Caco-2 (cell line): Measurements from ENCODE around the gene ABO. TPM values are rescaled to one million over a fixed set of nuclear protein-coding genes. Genes with fewer than 3 reads are reported as not detected.

Experiments used
- BruUV-seq: library from RNA; stranded (reverse); fragments of 400-500 nt; replicated peaks from 2 replicates; lab custom pipeline; 2021; lab: Mats Ljungman, UMichigan
- CTCF ChIA-PET: fragments of 300-600 bp; sonication (Branson Sonifier 250); formaldehyde crosslinking; loops from one replicate; lab custom pipeline; 2022; ENCODE audit warnings: antibody characterized with exemption; lab: Charles Lee
- POLR2A ChIA-PET: fragments of 300-600 bp; sonication (Branson Sonifier 250); formaldehyde crosslinking; loops from one replicate; lab custom pipeline; 2022; ENCODE audit warnings: antibody characterized with exemption; lab: Charles Lee
- DNase-seq, 2 experiments: peaks; one replicate each; pipeline versions ENCODE4 v3.0.0 to v3.0.0-alpha.2; 2020 to 2022
- H3K27me3 ChIP-seq: replicated peaks from 2 replicates; pipeline ENCODE4 v1.6.0; 2011; ENCODE audit warnings: low read length; ENCODE audit not compliant: control insufficient read depth, insufficient read depth
- H3K36me3 ChIP-seq: 2 replicates; pipeline ENCODE4 v1.5.1; 2011; ENCODE audit warnings: low read length; ENCODE audit not compliant: control insufficient read depth, insufficient read depth
- H3K4me1 ChIP-seq: fragments of 250-450 bp; sonication (Bioruptor Pico); 2 replicates; pipeline ENCODE4 v1.5.1; 2020; ENCODE audit warnings: mild to moderate bottlenecking
- H3K4me3 ChIP-seq: 2 replicates; pipeline ENCODE4 v1.5.1; 2011; ENCODE audit warnings: low read depth, mild to moderate bottlenecking, control low read depth, low read length
- H3K9me3 ChIP-seq: fragments of 250-450 bp; sonication (Bioruptor Pico); 2 replicates; pipeline ENCODE4 v1.5.1; 2020; ENCODE audit warnings: mild to moderate bottlenecking, moderate library complexity
- H3K27ac Mint-ChIP-seq: one replicate; pipeline ENCODE4 v1.8.0; 2022; ENCODE audit warnings: mixed read lengths; ENCODE audit not compliant: unreplicated experiment
- H3K27me3 Mint-ChIP-seq: one replicate; pipeline ENCODE4 v1.8.0; 2022; ENCODE audit warnings: mixed read lengths; ENCODE audit not compliant: insufficient read depth, unreplicated experiment
- H3K36me3 Mint-ChIP-seq: one replicate; pipeline ENCODE4 v1.8.0; 2022; ENCODE audit warnings: mild to moderate bottlenecking, mixed read lengths; ENCODE audit not compliant: insufficient read depth, unreplicated experiment
- H3K4me1 Mint-ChIP-seq: one replicate; pipeline ENCODE4 v1.8.0; 2022; ENCODE audit warnings: low read depth, mixed read lengths; ENCODE audit not compliant: unreplicated experiment
- H3K4me3 Mint-ChIP-seq: one replicate; pipeline ENCODE4 v1.8.0; 2022; ENCODE audit warnings: mild to moderate bottlenecking, moderate library complexity, mixed read lengths; ENCODE audit not compliant: unreplicated experiment
- H3K9me3 Mint-ChIP-seq: one replicate; pipeline ENCODE4 v1.8.0; 2022; ENCODE audit warnings: mixed read lengths; ENCODE audit not compliant: unreplicated experiment
- CTCF ChIP-seq, 2 experiments: fragments of 200-600 bp in 1 of 2; IDR thresholded peaks; 1 replicate in 1 of 2; 2 replicates in 1 of 2; pipeline versions ENCODE4 v1.5.1 to v1.8.0; 2011 to 2022; ENCODE audit warnings: antibody characterized with exemption in 1 of 2, control low read depth in 1 of 2, inconsistent platforms in 1 of 2, low read depth in 1 of 2, low read length in 1 of 2, mild to moderate bottlenecking in 1 of 2, moderate library complexity in 1 of 2; ENCODE audit not compliant: insufficient read depth in 1 of 2, severe bottlenecking in 1 of 2, unreplicated experiment in 1 of 2
- intact Hi-C: fragments of 100-400 bp; cut with micrococcal nuclease; formaldehyde crosslinking; loops from one replicate; pipeline ENCODE4 v1.10.0; 2022; ENCODE audit not compliant: unreplicated experiment
- total RNA-seq: library from RNA; stranded (reverse); gene quantifications from 2 replicates; pipeline ENCODE4 v1.2.3, GENCODE V29; 2022

ABO gene
- total RNA-seq, 1 experiment from 2014 or later = not detected

GRCh38 chr9:133242991-133243390, 32.0 kb downstream of the ABO start:
- no peak overlapping the region for H3K4me3 Mint-ChIP-seq
- CTCF ChIA-PET = no interaction called here
- DNase-seq = no peak
- intact Hi-C loops = no loop called here
- Histone ChIP-seq H3K4me3 (no peak overlapping the region), H3K27me3 (no peaks in the 10 kb centered on the region), H3K4me1 (peaks cover 15% of the 10 kb centered on the region), H3K36me3 (no peaks in the 10 kb centered on the region), H3K9me3 (no peaks in the 10 kb centered on the region)
- BruUV-seq = no TSS peak
- H3K27me3 Mint-ChIP-seq = no peaks in the 10 kb centered on the region
- no peak overlapping the region for H3K27ac Mint-ChIP-seq
- H3K36me3 Mint-ChIP-seq = no peaks in the 10 kb centered on the region
- no peaks in the 10 kb centered on the region for H3K4me1 Mint-ChIP-seq
- no peak for TF ChIP-seq CTCF (IDR thresholded peaks at IDR 0.05; ENCODE audit: insufficient read depth in 1 of 2, low read depth in 1 of 2, low read length in 1 of 2, severe bottlenecking in 1 of 2, unreplicated experiment in 1 of 2)
- POLR2A ChIA-PET = no interaction called here
- H3K9me3 Mint-ChIP-seq = no peaks in the 10 kb centered on the region

- no peaks in the 10 kb centered on the region for H3K9me3 Mint-ChIP-seq
- no peak for TF ChIP-seq CTCF (IDR thresholded peaks at IDR 0.05; ENCODE audit: insufficient read depth in 1 of 2, low read depth in 1 of 2, low read length in 1 of 2, severe bottlenecking in 1 of 2, unreplicated experiment in 1 of 2)
- ChIA-PET CTCF (no interaction called here), POLR2A (no interaction called here)
- H3K27me3 Mint-ChIP-seq = no peaks in the 10 kb centered on the region
- H3K4me1 Mint-ChIP-seq = no peaks in the 10 kb centered on the region
- no peak for DNase-seq
- H3K36me3 ChIP-seq = no peaks in the 10 kb centered on the region
- H3K27ac Mint-ChIP-seq = no peak overlapping the region
- H3K4me3 Mint-ChIP-seq = no peak overlapping the region
- H3K27me3 ChIP-seq = no peaks in the 10 kb centered on the region
- intact Hi-C loops = no loop called here
- H3K4me1 ChIP-seq = peaks cover 15% of the 10 kb centered on the region
- BruUV-seq = no TSS peak
- no peak overlapping the region for H3K4me3 ChIP-seq
- no peaks in the 10 kb centered on the region for H3K9me3 ChIP-seq
- no peaks in the 10 kb centered on the region for H3K36me3 Mint-ChIP-seq
Measured at GRCh38 chr9:133242241-133242640, 32.8 kb downstream of the ABO start.

GRCh38 chr9:133239533-133240090, 35.4 kb downstream of the ABO start:
- Mint-ChIP-seq H3K4me3 (no peak overlapping the region), H3K27me3 (no peaks in the 10 kb centered on the region), H3K36me3 (no peaks in the 10 kb centered on the region), H3K4me1 (no peaks in the 10 kb centered on the region), H3K27ac (no peak overlapping the region), H3K9me3 (no peaks in the 10 kb centered on the region)
- no peaks in the 10 kb centered on the region for H3K36me3 ChIP-seq
- CTCF ChIA-PET = interaction anchor here (2.3 kb wide), 1 partner anchor 53 kb away, joined by 12 read pairs; no protein-coding TSS in a partner anchor
- intact Hi-C loops = no loop called here
- H3K4me1 ChIP-seq = peaks cover 15% of the 10 kb centered on the region
- TF ChIP-seq CTCF (IDR thresholded peaks at IDR 0.05; ENCODE audit: insufficient read depth in 1 of 2, low read depth in 1 of 2, low read length in 1 of 2, severe bottlenecking in 1 of 2, unreplicated experiment in 1 of 2) = no peak
- POLR2A ChIA-PET = no interaction called here
- H3K27me3 ChIP-seq = no peaks in the 10 kb centered on the region
- no TSS peak for BruUV-seq
- DNase-seq = no peak
- no peaks in the 10 kb centered on the region for H3K9me3 ChIP-seq
- no peak overlapping the region for H3K4me3 ChIP-seq
